HG03139 (cell line): ENCODE results near the gene CA4.
"Not testable (repeated sequence)": the region's sequence is repeated elsewhere in the genome, so short reads cannot be mapped to it uniquely, and the experiment has no call there.

Experiments used
- ATAC-seq: cut with Tn5 transposase; IDR thresholded peaks from one replicate; pipeline ENCODE4 v1.9.1; 2021; ENCODE audit not compliant: unreplicated experiment

The CA4 gene

DNA sequence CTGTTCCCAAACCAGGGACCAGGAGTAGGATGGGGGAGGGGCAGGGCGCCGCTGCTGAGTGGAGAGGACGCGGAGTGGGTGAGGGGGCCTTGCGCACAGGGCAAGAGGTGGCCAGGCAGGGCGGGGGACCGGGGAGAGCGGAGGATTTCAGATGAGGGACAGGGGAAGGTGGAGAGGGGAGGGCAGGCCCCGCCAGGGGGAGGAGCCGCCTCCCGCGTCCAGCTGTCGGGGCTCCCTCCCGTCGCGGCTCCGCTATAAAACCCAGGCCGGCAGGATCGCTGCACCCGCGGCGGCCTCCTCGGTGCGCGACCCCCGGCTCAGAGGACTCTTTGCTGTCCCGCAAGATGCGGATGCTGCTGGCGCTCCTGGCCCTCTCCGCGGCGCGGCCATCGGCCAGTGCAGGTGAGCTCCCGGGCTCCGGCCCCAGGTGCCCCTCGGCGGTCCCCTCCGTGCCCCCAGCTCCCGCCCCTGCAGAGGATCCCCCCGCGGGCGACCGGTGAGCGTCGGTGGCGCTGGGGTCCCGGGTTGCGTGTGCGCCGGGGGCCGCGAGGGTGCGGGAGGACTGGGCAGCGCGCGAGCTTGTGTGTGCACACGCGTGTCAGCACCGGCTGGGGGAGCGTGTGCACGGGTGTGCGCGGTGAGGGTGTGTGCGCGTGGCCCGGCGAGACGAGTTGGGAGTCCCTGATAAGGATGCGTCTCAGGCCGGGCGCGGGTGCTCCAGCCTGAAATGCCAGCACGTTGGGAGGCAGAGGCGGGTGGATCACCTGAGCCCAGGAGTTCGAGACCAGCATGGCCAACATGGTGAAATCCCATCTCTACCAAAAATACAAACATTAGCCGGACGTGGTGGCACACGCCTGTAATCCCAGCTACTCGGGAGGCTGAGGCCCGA is at the start of gene CA4:
CA4 (plus strand) TSS at position 283 of the 892 bp plus-strand sequence; CDS start at position 345, 62 bp downstream.
- ATAC-seq = no peak

DNA sequence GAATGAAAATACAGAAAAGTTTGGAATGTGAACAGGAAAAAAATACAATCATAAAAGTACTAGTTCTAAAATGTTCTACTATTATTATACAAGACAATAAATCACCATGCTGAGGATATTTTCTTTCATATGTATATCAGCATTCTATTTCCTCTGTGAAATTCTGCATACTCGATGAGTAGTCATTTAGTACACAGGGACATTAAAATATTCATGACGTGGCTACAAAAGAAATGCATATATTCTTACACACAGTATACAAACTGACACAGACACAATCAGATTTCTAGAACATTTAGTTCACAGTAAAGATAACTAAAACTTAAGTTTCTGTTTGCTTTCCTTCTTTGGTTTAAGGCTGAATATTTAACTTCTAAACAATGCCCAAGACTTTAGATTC is 49.2 kb upstream of the CA4 start:
- ATAC-seq = not testable (repeated sequence)

DNA sequence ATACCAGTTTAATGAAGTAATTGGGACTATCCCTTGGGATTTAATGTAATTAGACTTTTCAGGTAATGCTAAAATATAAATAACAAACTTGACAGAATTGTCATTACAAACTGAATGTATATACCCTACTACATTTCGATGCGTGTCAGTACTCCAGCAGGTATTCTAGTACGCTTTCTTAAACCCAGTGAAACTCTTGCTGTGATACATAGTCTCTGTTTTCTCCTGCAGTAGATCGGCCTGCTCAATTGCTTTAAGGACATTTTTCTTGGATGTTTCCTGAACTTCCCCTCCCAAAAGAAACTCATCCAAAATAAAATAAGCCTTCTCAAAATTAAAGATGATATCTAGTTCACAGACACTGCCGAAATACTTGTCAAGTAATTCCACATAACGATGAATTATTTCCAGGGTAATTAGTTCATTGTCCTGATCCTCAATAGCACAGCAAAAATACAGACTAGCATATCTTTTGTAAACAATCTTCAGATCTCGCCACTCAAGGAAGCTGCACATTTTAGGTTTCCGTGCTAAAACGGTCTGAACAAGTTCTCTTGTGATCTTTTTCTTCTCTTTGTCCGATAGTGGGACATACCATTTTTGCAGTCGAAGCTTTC is 47.6 kb upstream of the CA4 start:
- not testable (repeated sequence) for ATAC-seq

DNA sequence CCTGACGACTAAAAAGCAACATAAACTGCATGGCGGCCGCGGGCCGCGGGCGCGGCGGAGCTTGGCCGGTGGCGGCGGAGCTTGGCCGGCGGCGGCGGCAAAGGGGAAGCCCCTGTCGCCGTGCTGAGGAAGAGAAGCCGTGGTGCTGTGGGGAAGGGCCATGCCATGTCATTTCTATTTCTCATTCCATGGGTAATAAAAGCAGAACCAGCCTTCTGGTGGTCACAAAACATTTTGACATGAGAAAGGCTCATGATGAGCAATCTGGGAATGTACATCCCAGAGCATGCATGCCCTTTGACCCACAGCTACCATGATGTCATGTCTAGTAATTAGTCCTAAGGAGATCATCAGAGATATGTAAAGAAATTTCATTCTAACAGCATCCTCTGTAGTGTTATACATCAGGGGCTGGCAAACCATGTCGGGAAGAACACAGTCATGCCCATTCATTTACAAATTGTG is 47.1 kb upstream of the CA4 start:
- ATAC-seq = no peak

DNA sequence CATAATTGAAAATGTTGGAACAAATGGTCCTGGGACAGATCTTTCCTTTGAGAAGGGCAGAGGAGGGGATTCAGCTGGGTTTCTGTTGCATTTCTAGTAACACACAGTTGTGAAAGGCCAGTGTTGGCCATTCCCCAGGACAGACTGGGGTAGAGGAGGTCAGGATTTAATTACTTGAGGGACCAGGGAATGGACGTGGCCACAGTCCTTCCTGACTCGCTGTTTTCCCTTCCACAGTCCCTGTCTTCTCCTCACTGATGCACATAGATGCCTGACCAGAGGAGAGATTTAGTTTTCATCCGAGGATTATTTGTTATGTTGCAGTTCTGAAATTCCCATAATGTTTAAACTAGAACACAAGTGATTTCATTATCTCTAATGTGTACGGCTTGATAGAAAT is 45.8 kb upstream of the CA4 start:
- ATAC-seq = no peak

DNA sequence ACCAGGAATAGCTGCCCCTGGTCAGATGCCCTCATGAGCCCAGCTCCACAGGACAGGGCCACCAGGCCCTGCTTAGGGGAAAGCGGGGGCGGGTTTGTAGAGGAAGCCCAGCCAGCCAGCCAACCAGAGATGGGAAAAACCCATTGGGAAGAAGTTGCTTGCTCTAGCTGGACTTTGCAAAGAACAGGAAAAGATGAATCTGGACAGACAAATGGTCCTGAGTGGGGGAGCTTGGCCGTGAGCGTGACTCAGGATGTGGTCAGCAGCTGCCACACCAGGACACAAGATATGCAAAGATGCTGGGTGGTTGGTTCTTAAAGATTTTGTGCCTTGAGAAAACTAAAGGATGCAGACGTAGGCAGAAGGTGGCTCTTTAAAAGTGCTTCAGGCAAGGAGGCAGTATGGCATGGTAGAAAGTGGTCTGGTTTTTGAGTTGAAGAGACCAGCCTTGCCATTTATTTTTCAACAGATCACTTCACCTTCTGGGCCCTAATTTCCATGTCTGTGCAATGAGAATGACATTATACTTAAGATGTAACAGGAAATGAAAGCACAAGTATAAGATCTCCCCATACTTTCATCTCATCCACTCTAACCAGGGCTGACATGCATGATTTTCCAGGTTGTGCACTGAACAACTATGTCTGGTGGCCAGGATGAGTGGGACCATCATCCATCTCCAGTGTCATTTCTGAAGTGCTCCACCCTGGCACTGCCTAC is 43.3 kb upstream of the CA4 start:
- no peak for ATAC-seq

DNA sequence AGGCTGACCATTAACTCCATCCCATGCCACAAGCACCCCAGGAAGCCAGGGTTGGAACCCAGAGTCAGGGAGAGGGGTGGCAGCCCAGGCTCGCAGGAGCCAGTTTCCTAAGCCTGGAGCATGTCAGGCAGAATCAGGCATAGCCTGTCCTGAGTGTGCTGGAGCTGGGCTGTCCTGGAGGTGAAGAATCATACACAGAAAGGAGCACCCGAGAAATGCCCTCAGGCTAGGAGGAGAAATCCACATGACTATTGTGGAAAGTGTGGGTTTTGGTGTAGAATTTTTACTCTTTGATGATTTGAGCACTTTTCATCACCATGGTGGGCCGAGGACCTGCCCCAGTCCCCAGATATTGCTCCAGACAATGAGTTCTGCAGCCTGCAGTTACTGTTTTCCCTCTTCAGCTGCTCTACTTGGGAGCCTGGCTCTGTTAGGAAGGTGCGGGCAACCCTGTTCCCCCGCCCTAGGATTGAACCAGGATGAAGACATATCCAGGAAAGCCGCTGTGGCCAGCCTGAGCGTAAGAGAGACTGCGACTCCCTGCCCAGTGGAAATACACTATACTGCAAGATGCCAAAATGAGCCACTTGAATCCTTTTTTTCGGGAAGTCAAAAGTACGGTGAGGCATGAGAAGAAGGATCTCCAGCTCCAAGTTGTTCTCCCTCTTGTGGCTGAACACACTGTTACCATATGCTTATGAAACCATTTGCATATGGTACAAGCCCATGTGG is 42.1 kb upstream of the CA4 start:
- no peak for ATAC-seq

DNA sequence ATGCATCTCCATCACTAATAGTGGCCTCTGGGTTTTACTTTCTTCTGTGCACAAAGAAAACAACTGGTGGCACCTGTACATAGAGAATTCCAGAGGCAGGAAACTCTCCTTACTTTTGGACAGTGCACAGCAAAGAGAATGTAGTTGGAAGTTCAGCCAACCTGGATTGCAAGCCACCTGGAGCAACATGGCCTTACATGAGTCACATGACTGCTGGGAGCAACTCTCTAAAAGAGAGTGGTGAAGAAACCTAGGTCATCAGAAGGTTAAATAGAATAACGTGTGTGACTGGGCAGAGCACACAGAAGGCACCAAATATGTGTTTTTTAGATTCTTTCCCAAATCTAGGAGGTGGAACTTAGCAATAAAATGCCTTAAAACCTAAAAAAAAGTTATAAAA is 41.5 kb upstream of the CA4 start:
- not testable (repeated sequence) for ATAC-seq

DNA sequence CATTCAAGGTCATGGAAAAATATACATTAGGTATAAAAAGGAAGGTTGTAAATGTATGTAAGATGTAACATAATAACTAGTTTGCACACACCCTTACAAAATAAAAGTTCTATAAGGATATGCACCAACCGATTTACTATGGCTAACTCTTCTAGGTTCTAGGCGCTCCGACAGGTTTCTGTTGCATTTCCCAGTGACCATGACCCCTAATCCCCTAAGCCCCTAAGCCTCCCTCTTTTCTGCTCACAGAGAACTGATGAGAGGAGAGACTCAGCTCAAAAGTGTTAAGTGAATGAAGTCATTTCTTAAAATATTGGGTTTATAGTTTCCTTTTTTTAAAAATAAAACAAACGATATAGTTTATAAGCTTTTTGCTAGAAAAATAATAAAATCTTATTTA is 41.1 kb upstream of the CA4 start:
- ATAC-seq = no peak

DNA sequence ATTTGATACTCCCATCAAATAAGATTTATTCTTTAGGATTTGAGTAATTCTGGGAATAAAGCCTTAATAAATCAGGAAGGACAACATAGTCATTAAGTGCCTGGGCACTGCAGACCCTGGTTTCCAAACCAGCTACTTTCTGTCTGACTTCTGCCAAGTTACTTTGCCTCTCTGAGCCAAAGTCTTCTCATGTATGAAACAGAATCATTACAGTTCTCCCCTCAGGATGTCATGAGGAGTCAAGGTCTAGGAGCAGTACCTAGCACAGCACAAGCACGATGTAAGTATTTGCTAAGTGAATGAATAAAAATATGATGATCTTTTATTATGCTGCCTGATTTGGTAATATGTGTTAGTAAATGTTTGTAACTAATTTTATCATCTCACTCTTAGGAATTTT is 40.6 kb upstream of the CA4 start:
- no peak for ATAC-seq

DNA sequence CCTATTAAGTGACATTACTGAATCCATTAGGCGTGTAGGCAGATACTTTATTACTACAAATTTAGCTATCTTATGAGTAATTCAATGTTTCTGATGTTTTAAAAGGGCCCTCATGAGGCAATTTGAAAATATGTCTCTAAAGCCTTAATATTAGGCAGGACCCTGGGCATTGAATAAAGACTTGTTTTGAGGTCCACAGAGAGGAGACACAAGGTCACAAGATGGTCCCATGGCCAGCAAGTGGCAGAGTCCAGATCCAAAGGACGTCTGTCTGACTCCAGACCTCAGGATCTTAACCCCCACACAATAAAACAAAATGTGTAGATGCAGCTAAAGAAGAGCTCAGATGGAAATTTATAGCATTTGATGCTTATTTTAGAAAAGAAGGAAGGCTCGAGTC is 39.2 kb upstream of the CA4 start:
- no peak for ATAC-seq

DNA sequence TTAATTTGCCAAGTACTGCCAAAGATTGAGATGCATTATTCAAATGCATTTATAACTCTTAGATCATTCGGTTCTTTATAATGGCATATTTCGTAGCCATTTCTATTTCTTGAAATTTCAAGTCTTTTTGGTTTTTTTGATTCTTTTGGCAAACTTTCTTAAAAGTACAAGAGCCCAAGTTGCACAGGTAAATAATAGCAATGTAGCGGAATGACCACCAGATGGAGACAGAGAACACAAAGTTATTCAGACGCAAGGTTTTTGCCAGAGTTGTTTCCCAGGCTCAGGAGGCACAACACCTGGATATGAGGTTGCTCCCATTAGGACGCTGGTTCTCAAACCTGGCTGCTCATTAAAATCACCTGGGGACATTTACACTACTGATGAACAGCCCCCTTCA is 38.1 kb upstream of the CA4 start:
- not testable (repeated sequence) for ATAC-seq

DNA sequence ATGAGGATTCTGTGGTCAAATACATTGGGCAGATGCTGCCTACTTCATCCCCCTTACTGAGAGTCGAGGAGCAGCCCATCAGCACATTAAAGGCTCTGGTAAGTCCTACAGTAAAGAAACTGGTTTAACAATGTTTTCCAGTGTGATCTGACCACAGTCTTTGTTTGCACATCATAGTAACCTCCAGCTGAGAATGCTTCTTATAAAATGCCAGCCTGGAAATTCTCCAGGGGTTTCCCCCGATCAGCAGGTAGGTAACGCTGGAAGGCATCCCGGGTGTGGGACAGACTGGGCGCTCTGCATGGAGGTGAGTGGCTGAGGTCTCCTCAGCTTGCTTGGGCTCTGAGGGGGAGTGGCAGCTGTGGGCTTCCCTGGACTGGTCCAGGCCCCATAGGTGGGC is 34.4 kb upstream of the CA4 start:
- not testable (repeated sequence) for ATAC-seq

DNA sequence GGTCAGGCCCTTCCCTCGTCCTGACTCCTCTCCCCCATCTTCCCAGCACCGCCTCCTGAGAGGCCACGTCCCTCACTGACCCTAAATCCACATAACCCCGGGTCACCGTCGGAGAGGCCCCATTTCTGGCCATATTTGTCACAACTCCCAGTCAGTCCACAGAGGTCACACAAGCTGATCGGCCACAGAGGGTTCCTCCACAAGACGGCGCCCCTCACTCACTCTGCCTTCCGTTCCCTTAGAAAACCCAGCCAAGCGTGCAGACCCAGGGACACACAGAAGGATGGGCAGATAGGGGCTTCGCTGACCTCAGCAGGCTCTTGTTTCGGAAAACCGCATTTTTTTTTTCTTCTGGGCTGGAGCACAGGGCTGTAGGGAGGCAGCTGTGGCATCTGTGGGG is 33.6 kb upstream of the CA4 start:
- not testable (repeated sequence) for ATAC-seq

DNA sequence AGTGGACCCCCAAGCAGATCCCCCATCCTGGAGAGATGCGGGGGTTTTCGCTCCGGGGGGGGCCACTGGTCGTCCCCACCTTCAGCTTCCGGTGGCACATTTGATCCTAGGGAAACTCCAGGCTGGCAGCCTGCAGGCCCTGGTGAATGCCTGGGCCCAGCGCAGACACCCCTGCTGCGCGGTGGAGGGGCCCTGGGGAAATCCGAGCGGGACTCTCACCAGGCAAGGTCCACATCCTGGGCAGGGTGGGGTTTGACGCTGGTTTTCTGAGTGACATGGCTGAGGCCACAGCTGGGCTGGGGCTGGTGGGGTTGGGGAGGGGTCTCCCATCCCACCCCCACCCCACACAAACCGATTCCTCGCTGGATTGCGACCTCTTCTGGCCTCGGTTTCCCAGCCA is 30.6 kb upstream of the CA4 start:
- ATAC-seq = not testable (repeated sequence)

DNA sequence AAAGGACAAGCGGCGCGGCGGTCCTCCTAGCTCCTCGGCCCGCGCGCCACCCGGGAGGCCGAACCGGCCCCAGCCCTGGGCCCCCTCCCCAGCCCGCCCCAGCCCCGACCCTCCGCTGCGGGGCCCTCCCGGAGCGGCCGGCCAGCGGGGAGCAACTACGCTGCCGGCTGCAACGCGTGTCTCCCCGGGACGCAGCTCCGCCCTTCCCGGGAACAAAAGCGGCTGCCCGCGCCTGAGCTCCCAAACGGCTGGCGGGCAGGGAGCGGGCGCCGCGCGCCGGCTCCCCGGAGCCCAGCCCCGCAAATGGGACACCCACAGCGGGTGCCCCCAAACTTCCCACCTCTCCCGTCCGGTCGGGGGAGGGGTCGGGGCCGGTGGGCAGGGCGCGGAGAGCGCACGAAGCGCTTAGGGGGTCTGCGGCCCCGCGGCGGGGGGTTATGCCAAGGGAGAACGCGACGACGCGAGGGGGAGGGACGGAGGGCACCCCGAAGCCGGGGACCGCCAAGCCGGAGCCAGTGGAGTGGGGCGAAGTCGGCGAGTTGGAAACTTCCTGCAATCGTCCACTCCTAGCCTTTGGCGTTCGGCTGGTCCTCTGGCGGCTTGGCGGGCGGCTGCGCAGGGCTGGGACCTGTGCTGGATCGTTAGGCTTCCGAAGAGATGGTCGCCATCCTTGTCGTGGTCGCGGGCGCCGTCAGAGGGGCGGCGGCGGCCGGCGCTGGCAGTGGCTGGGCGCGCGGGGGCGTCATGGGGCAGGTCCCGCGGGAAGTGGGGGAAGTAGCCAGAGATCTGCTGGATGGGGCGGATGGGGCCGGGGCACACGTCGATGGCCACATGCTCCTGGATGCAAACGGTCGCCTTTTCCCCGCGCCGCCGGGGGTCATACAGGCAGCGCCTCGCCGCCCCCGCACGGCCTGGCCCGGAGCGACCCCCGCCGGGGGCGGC is 29.7 kb upstream of the CA4 start:
- not testable (repeated sequence) for ATAC-seq

DNA sequence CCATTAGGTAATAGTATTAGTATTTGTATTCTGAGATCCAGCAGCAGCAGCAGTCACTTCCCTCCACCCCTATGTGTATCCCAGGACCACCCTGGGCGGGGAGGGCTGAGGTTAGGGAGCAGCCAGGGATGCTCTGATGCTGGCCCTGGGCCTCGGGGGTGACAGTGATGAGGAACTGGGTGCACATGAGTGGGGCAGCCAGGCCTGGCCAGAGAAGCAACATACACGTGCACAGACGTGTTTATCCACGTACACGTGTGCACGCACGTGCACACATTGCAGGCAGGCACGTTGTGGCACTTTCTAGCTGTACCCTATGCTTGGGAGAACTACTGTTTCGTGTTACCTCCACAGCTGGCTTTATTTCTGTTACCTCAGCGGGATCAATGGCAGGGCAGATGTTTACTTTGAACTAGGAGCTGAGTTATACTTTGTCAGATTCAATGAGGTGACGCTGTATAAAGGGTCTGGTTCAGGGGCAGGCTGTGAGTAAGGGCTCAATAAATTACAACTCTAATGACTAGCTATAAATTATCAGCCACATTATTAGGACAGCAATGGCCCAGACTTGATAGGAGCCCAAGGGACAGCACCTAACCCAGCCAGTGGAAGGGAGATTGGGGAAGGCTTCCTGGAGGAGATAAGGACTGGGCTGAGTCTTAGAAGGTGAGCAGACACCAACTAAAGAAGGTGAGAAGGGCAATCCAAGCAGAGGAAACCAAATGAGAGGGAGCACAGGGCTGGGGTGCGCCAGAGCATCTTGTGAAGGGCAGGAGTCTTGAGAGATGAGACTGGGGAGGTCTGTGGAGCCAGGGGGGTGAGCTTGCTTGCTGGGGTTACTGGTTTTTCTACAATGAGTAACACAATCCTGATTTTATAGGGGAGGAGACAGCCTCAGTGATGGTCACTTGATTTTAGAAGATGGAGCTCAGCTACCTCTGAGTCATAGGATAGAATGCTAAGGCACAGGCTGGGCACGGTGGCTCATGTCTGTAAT is 22.4 kb upstream of the CA4 start:
- ATAC-seq = no peak

DNA sequence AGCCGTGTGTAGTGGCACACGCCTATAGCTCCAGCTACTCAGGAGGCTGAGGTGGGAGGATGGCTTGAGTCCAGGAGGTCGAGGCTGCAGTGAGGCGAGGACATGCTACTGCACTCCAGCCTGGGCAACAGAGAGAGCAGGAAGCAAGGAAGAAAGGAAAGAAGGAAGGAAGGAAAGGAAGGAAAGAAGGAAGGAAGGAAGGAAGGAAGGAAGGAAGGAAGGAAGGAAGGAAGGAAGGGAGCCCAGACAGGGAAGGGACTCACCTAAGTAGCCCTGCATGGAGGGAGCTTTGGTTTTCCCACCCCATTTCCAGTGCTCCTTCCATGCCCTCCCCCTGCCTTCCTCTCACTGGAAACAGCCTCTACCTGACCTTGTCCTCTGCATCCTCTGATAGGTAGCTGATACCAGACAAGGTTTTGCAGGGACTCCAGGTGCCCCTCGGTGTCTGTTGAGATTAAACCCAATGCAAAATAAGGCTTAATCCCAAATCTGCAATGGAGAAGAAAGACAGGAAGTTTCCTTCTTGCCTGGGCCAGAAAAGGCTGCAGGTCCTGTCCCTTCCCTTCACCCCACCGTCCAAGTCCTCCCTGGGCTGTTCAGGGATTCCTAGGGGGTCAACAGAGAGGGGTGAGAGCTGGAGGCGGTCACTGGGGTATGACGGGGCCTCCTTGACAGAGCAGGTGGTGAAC is 21.5 kb upstream of the CA4 start:
- no peak for ATAC-seq
